Melanocyte of skin (primary cell): ENCODE data around the gene SNX3. TPM values are rescaled to one million over a fixed set of nuclear protein-coding genes. Genes with fewer than 3 reads are reported as not detected.

Experiments
- small RNA-seq, 2 donors: library from RNA; depleted of rRNA; stranded (forward); fragments of <200 nt; gene quantifications; one replicate each; pipeline ENCODE3, GENCODE V24; 2012
- total RNA-seq, 2 donors: library from RNA; depleted of rRNA; stranded (reverse); fragments of >200 nt; gene quantifications; 2 replicates each; pipeline ENCODE4 v1.2.3, GENCODE V29; 2012

SNX3 gene
- 100 to 1,000 TPM; 148 to 169 TPM for total RNA-seq

DNA sequence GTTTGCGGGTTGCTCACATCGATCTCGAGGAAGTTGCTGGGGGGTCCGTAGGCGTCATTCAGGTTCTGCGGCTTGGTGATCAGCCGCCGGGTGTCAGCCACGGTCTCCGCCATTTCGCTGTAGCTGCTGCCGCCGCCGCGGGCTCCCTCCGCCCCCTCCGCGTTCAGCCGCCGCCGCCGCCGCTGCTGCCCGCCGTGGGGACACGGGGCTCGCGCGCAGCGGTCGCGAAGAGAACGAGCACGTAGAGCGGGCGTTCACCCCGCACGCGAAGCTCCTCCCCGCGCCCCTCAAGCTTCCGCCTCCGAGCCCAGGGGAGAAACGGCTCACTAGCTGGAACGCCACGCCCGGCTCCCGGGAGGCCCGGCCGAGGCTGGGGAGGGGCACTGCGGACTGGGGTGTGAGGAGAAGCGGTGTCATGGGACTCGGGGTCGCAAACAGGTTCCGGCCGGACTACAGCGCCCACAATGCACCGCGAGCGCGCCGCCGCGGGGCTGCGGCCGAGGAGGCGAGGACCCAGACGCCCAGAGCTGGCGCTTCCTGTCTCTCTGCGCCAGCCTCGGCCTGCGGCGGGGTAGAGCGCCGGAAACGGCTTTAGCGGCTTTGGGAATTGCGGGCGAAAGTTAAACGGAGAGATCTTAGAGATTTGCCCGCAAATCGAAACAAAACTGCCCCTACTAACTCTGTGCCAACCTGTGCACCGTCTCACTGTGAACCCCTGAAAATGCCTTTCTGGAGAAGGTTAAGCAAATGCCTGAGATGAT, at the start of gene SNX3:
Gene SNX3 (minus strand): TSS at position 232 of the 761 bp plus-strand sequence. CDS start 119 bp downstream, at position 113.

DNA sequence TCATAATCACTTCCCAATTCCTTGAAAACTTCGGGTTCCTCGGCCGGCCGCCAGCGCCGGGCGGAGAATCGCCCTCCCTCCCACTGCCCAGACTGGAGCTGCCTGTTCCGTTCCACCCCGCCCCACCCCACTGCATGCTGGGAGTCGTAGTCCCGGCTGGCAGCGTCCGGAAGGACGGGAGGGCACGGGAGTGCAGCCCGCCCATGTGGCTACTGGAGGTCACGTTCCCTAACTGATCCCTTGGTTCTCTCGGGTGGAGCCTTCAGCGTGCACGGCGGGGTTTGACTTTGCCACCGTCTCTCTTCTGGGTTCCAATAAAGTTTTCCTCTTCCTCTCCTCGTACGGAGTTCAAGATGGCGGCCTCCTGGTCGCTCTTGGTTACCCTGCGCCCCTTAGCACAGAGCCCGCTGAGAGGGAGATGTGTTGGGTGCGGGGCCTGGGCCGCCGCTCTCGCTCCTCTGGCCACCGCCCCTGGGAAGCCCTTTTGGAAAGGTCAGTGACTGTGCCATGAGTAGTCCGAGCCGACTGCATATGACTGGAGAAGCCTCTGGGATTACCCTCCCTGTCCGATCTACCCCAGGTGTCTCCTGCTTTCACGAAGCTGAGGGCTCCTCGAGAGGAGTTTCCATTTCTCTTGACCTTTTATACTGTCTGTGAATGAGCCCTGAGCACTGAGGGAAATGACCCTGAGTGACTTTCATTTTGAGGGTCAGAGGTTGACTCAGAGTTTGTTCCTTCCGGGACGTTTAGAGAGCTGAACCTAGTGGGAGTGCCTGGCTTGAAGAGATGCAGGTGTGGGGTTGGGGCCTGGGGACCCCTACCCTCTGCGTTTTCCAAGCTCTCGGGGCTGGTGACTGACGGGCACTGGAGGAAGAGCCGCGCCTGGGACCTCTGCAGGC, 34.1 kb upstream of the SNX3 start, which contains the start of gene AFG1L:
Gene AFG1L (plus strand): TSS at position 328 of the 899 bp plus-strand sequence. CDS start 26 bp downstream, at position 354.

DNA sequence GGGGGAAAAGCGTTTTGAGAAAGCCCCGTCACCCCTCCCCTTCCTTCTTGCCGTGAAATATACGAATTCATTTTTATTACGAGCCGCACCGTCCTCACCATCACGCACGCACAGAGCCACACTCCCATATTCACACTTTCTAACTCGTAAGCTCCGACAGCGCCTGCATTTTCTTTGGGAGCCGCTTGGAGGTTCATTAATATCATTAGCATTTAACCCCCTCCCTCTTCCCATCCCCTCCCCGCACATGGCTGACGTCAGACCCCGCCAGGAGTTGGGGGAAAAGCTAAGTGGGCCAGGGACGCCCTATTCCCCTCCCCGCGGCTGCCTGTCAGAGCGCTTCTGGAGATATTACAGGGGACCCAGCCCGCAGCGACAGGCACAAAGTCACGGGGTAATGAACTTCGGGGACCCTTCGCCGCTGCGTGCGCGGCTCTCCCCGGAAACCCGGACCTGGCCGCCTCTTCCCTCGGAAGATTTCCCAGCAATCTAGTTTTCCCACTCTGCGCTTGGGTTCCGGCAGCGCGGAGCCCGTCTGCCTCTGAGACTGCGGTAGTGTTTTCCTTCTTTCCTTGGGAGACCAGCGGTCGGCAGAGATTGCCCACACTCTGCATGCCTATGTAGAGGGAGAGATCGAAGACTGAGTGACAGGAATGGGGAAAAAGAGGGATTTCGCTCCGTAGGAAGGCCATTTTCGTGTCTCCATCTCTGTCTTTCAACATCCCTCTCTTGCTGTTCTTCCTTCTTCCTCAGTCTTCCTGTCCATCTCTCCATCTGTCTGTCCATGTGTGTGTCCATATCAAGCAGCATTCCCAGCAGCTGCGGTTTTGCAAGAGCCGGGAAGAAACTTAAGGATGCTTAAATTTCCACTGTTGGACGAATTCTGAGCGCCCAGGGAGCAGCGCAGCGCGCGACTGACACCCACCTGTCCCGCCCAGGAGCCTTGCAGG, 94.9 kb downstream of the SNX3 start, which contains the start of gene NR2E1:
Gene NR2E1 (plus strand): TSS at position 309 of the 950 bp plus-strand sequence. CDS start 744 bp downstream, outside the sequence.

Small RNA genes within 50 kb of the gene (small RNA-seq; reads per million reads assigned to genes)
- gene RNA5SP212 (0 reads per million in 2 donors), gene RNU6-1144P (0.04 to 0.12 reads per million in 2 donors), gene Z98742.2 (0 reads per million in 2 donors)

Other genes starting within 250 kb of the SNX3 start
- 100 to 1,000 TPM; 290 to 862 TPM for gene OSTM1, start 186.3 kb downstream of the SNX3 start, total RNA-seq
- 1 to 10 TPM in 1 of 2 donors, not detected in 1; 1.0 TPM for gene NR2E1, start 95.0 kb downstream of the SNX3 start, total RNA-seq
- 1 to 10 TPM; 8.6 to 9.7 TPM for gene AFG1L, start 34.0 kb upstream of the SNX3 start, total RNA-seq